ENCODE measurements around the gene CDK17. TPM values are rescaled to one million over a fixed set of nuclear protein-coding genes. Genes with fewer than 3 reads are reported as not detected.
"Not testable (repeated sequence)": the region's sequence is repeated elsewhere in the genome, so short reads cannot be mapped to it uniquely, and the experiment has no call there.

Gene CDK17
- total RNA-seq, 2 experiments from 2014 or later: 38.0 to 39.4 TPM

DNA sequence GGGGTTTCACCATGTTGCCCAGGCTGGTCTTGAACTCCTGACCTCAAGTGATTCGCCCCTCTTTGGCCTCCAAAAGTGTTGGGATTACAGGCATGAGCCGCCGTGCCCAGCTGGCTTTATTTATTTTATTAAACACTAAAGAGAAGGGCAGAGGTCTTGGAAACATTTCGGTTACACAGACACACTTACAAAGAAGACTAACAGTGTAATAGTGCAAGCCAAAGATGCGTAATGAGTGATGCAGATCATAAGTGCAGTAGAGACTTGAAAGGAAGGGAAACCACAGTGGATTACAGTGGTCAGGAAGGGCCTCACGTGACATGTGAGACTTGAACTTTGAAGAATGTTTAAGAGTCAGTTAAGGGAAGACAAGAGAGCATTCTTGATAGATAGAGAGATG, 33.9 kb upstream of the CDK17 start:
- peak overlapping the region; percentile 83 for H3K27ac Mint-ChIP-seq
- peaks cover 26% of the 10 kb centered on the region for H3K4me1 Mint-ChIP-seq
- intact Hi-C loops (cut with DNase I, micrococcal nuclease): loop anchor here (1.0 to 2.0 kb wide), 7 partner anchors 9 to 257 kb away; partner anchors contain the start of genes CFAP54 (in 2 of the 2) and CDK17 (in 1 of the 2)
- DNase-seq: peak; percentile 85
- H3K36me3 Mint-ChIP-seq (ENCODE audit: low read depth): peaks cover 3% of the 10 kb centered on the region
- ChIA-PET POLR2A (no interaction called here), CTCF (interaction anchor here (0.7 to 2.6 kb wide), 3 partner anchors 11 to 307 kb away, joined by 4 to 10 read pairs (median 6); no protein-coding TSS in a partner anchor)
- peaks cover 3% of the 10 kb centered on the region for H3K9me3 Mint-ChIP-seq (ENCODE audit: low read depth)
- H3K4me3 Mint-ChIP-seq: peak overlapping the region; percentile 17
- H3K27me3 Mint-ChIP-seq: no peaks in the 10 kb centered on the region
- ATAC-seq: peak; percentile 99

- DNase-seq; intact Hi-C loops (cut with DNase I, micrococcal nuclease); H3K36me3 Mint-ChIP-seq (ENCODE audit: low read depth); H3K27ac Mint-ChIP-seq; ATAC-seq; H3K9me3 Mint-ChIP-seq (ENCODE audit: low read depth); POLR2A ChIA-PET; H3K4me3 Mint-ChIP-seq; H3K27me3 Mint-ChIP-seq: not testable (repeated sequence)
- CTCF ChIA-PET: interaction anchor here (0.6 to 0.9 kb wide), 2 partner anchors 14 to 385 kb away, joined by 3 read pairs; no protein-coding TSS in a partner anchor
- H3K4me1 Mint-ChIP-seq: peaks cover 37% of the 10 kb centered on the region
Observed at GRCh38 chr12:96432496-96433321, 32.5 kb upstream of the CDK17 start.

DNA sequence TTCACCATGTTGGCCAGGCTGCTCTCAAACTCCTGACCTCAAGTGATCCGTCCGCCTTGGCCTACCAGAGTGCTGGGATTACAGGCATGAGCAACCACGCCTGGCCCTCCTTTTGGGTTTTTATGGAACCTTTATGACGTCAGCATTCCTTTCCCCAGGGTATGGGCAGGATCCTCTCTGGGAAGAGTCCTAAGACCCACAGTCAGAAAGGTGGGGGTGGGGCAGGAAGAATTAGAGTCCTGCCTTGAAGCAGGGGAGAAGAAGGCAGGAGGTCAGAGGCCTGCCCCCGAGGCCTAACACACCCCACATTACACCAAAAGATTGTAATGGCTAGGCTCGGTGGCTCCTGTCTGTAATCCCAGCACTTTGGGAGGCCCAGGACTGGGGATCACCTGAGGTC, 30.8 kb upstream of the CDK17 start:
- CTCF ChIA-PET: interaction anchor here (0.7 kb wide), 1 partner anchor 14 kb away, joined by 3 read pairs; no protein-coding TSS in a partner anchor
- no peak for DNase-seq
- POLR2A ChIA-PET: no interaction called here
- Mint-ChIP-seq H3K4me3 (no peak overlapping the region), H3K27me3 (no peaks in the 10 kb centered on the region), H3K4me1 (peaks cover 50% of the 10 kb centered on the region), H3K27ac (no peak overlapping the region), H3K36me3 (ENCODE audit: low read depth) (peaks cover 3% of the 10 kb centered on the region), H3K9me3 (ENCODE audit: low read depth) (peaks cover 3% of the 10 kb centered on the region)
- intact Hi-C loops (cut with DNase I, micrococcal nuclease): no loop called here
- no peak for ATAC-seq

GRCh38 chr12:96427269-96427729, 27.1 kb upstream of the CDK17 start:
- ATAC-seq: peak; percentile 81
- Mint-ChIP-seq H3K4me1 (peaks cover 42% of the 10 kb centered on the region), H3K36me3 (ENCODE audit: low read depth) (no peaks in the 10 kb centered on the region), H3K27ac (peak overlapping the region; percentile 84), H3K9me3 (ENCODE audit: low read depth) (no peaks in the 10 kb centered on the region), H3K4me3 (no peak overlapping the region), H3K27me3 (peaks cover 2% of the 10 kb centered on the region)
- ChIA-PET POLR2A (interaction anchor here (0.7 to 1.1 kb wide), 2 partner anchors 18 to 27 kb away, joined by 3 to 9 read pairs; partner anchors contain the start of gene CDK17), CTCF (interaction anchor here (0.6 to 1.8 kb wide), 5 partner anchors 9 to 90 kb away, joined by 3 to 6 read pairs (median 4); no protein-coding TSS in a partner anchor)
- DNase-seq: peak; percentile 70
- intact Hi-C loops (cut with DNase I, micrococcal nuclease): no loop called here

DNA sequence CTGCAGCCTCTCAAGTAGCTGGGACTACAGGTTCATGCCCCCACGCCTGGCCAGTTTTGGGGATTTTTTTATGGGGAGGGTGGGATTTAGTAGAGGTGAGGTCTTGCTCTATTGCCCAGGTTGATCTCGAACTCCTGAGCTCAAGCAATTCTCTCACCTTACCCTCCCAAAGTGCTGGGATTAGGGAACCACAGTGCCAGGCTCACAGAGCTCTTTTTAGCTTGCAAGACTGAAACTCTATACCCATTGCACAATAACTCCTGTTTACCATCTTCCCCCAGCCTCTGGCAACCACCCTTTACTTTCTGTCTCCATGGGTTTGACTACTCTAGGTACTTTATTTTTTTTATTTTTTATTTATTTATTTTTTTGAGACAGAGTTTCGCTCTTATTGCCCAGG, 25.7 kb upstream of the CDK17 start:
- CTCF ChIA-PET: interaction anchor here (1.2 to 1.8 kb wide), 2 partner anchors 10 to 91 kb away, joined by 4 to 6 read pairs; no protein-coding TSS in a partner anchor
- DNase-seq (no peak), ATAC-seq (no peak)
- Mint-ChIP-seq H3K27me3 (peaks cover 2% of the 10 kb centered on the region), H3K36me3 (ENCODE audit: low read depth) (no peaks in the 10 kb centered on the region), H3K4me1 (peaks cover 45% of the 10 kb centered on the region), H3K4me3 (no peak overlapping the region), H3K9me3 (ENCODE audit: low read depth) (no peaks in the 10 kb centered on the region), H3K27ac (peak overlapping the region; percentile 63)
- intact Hi-C loops (cut with DNase I, micrococcal nuclease): loop anchor here (1.0 to 2.0 kb wide), 7 partner anchors 8 to 379 kb away; no protein-coding TSS in a partner anchor
- POLR2A ChIA-PET: interaction anchor here (0.6 kb wide), 1 partner anchor 145 kb away, joined by 6 read pairs; no protein-coding TSS in a partner anchor

DNA sequence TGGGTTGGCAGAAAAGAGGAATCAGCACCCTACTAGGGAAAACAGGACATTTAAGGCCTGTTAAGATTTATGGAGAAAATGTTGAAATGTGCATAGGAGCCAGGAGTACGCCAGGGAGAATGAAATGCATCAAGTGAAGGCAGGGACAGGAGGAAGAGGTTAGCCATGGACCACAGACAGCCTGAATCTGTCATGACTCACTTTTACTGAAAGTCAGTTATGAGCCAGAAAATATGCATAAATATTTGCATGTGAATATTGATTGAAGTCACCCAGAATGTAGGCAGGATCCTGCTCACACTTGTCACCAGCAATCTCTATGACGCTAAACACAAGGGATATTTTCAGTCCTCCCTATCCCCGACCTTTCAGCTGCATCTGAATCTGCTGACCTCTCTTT, 25.1 kb upstream of the CDK17 start:
- H3K4me1 Mint-ChIP-seq: peaks cover 47% of the 10 kb centered on the region
- H3K27me3 Mint-ChIP-seq: peaks cover 2% of the 10 kb centered on the region
- H3K36me3 Mint-ChIP-seq (ENCODE audit: low read depth): no peaks in the 10 kb centered on the region
- no peaks in the 10 kb centered on the region for H3K9me3 Mint-ChIP-seq (ENCODE audit: low read depth)
- H3K27ac Mint-ChIP-seq: peak overlapping the region; percentile 63
- peak; percentile 80 for ATAC-seq
- H3K4me3 Mint-ChIP-seq: no peak overlapping the region
- POLR2A ChIA-PET: interaction anchor here (0.6 kb wide), 1 partner anchor 146 kb away, joined by 6 read pairs; no protein-coding TSS in a partner anchor
- CTCF ChIA-PET: interaction anchor here (0.9 to 1.8 kb wide), 3 partner anchors 11 to 92 kb away, joined by 4 to 6 read pairs (median 4); no protein-coding TSS in a partner anchor
- intact Hi-C loops (cut with DNase I, micrococcal nuclease): loop anchor here (1.0 to 2.0 kb wide), 7 partner anchors 9 to 378 kb away; no protein-coding TSS in a partner anchor
- peak; percentile 65 for DNase-seq

- intact Hi-C loops (cut with DNase I, micrococcal nuclease): loop anchor here in 1 of 2 experiments (2.0 kb wide), 1 partner anchor 20 kb away; no protein-coding TSS in a partner anchor
- Mint-ChIP-seq H3K4me1 (peaks cover 52% of the 10 kb centered on the region), H3K4me3 (no peak overlapping the region), H3K27me3 (peaks cover 2% of the 10 kb centered on the region), H3K36me3 (ENCODE audit: low read depth) (no peaks in the 10 kb centered on the region), H3K9me3 (ENCODE audit: low read depth) (no peaks in the 10 kb centered on the region), H3K27ac (no peak overlapping the region)
- DNase-seq (no peak), ATAC-seq (no peak)
- ChIA-PET CTCF (interaction anchor here (0.9 to 1.6 kb wide), 2 partner anchors 19 to 23 kb away, joined by 4 read pairs; no protein-coding TSS in a partner anchor), POLR2A (no interaction called here)
Observed at GRCh38 chr12:96424601-96425000, 24.4 kb upstream of the CDK17 start.

- ChIA-PET POLR2A (no interaction called here), CTCF (interaction anchor here (0.9 to 1.5 kb wide), 6 partner anchors 10 to 95 kb away, joined by 3 to 5 read pairs (median 3); partner anchors contain the start of gene CDK17)
- H3K4me1 Mint-ChIP-seq: peaks cover 38% of the 10 kb centered on the region
- H3K27me3 Mint-ChIP-seq: peaks cover 2% of the 10 kb centered on the region
- ATAC-seq (no peak), DNase-seq (no peak)
- H3K36me3 Mint-ChIP-seq (ENCODE audit: low read depth): no peaks in the 10 kb centered on the region
- H3K4me3 Mint-ChIP-seq: no peak overlapping the region
- intact Hi-C loops (cut with DNase I, micrococcal nuclease): no loop called here
- H3K9me3 Mint-ChIP-seq (ENCODE audit: low read depth): no peaks in the 10 kb centered on the region
- H3K27ac Mint-ChIP-seq: no peak overlapping the region
Observed at GRCh38 chr12:96422192-96422591, 22.0 kb upstream of the CDK17 start.

GRCh38 chr12:96421014-96421413, 20.8 kb upstream of the CDK17 start:
- ChIA-PET POLR2A (no interaction called here), CTCF (interaction anchor here (0.6 to 1.4 kb wide), 3 partner anchors 10 to 69 kb away, joined by 3 read pairs; partner anchors contain the start of gene CFAP54)
- no peaks in the 10 kb centered on the region for H3K9me3 Mint-ChIP-seq (ENCODE audit: low read depth)
- peak; percentile 34 for DNase-seq
- peaks cover 2% of the 10 kb centered on the region for H3K27me3 Mint-ChIP-seq
- H3K4me1 Mint-ChIP-seq: peaks cover 35% of the 10 kb centered on the region
- H3K27ac Mint-ChIP-seq: peak overlapping the region; percentile 86
- peak overlapping the region; percentile 65 for H3K4me3 Mint-ChIP-seq
- intact Hi-C loops (cut with DNase I, micrococcal nuclease): no loop called here
- ATAC-seq: no peak
- H3K36me3 Mint-ChIP-seq (ENCODE audit: low read depth): no peaks in the 10 kb centered on the region

DNA sequence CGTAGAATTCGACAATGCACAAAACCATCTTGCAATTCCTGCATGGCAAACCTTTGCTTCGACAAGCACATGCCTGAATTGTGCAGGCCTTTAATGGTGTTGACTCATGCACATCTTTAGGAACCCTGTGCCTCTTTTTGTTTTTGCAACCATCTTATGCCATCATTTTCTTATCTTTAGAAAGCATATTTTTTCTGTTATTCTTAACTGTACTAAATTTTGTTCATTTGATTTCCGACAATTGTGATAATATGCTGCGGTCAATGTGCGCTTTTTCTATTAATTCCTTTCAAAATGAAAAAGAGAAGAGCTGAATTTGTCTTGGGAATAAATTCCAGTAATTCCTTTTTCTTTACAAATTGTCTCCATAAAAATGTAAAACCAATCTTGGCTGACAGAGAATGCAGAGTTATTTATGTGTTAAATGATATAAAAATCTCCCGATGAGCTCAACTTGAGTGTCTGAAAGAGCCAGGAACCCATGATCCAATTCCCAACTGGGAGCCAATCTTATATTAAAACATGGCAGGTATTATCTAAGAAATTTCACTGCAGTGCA, 20.1 kb upstream of the CDK17 start:
- peaks cover 2% of the 10 kb centered on the region for H3K27me3 Mint-ChIP-seq
- POLR2A ChIA-PET: no interaction called here
- CTCF ChIA-PET: interaction anchor here (0.6 to 1.0 kb wide), 3 partner anchors 9 to 361 kb away, joined by 3 read pairs; partner anchors contain the start of gene CFAP54
- H3K4me3 Mint-ChIP-seq: peak overlapping the region; percentile 65
- H3K27ac Mint-ChIP-seq: no peak overlapping the region
- peaks cover 28% of the 10 kb centered on the region for H3K4me1 Mint-ChIP-seq
- DNase-seq: no peak
- H3K36me3 Mint-ChIP-seq (ENCODE audit: low read depth): no peaks in the 10 kb centered on the region
- intact Hi-C loops (cut with DNase I, micrococcal nuclease): no loop called here
- no peaks in the 10 kb centered on the region for H3K9me3 Mint-ChIP-seq (ENCODE audit: low read depth)
- ATAC-seq: no peak

All from activated CD4-positive, alpha-beta T cell treated with anti-CD3 and anti-CD28 coated beads for 36 hours (primary cell).